Neural cell (in vitro differentiated cells): ENCODE data around the gene FARP2.

ENCODE experiments used
- CTCF ChIP-seq: fragments of 450-650 bp; IDR thresholded peaks from 2 replicates; pipeline ENCODE4 v1.5.1; 2014; ENCODE audit warnings: antibody characterized with exemption, mild to moderate bottlenecking, moderate library complexity; ENCODE audit not compliant: poor library complexity, severe bottlenecking
- EP300 ChIP-seq: fragments of 450-650 bp; conservative IDR thresholded peaks from 2 replicates; pipeline ENCODE4 v1.6.1; 2014; ENCODE audit warnings: antibody characterized with exemption, mild to moderate bottlenecking, moderate library complexity; ENCODE audit not compliant: poor library complexity, severe bottlenecking
- EZH2 ChIP-seq: fragments of 200-600, 300-800 bp; shearing (Covaris generic), sonication (generic); IDR thresholded peaks from 2 replicates; pipeline ENCODE4 v1.6.1; 2014; ENCODE audit warnings: antibody characterized with exemption, low read length, borderline replicate concordance, mild to moderate bottlenecking; ENCODE audit not compliant: insufficient read depth, poor library complexity, severe bottlenecking
- MXI1 ChIP-seq: fragments of 450-650 bp; conservative IDR thresholded peaks from 2 replicates; pipeline ENCODE4 v1.6.1; 2014; ENCODE audit warnings: antibody characterized with exemption, mild to moderate bottlenecking; ENCODE audit not compliant: poor library complexity, severe bottlenecking
- POLR2AphosphoS5 ChIP-seq: IDR thresholded peaks from 2 replicates; pipeline ENCODE4 v1.6.1; 2012
- RAD21 ChIP-seq: fragments of 450-650 bp; conservative IDR thresholded peaks from 2 replicates; pipeline ENCODE4 v1.6.1; 2014; ENCODE audit warnings: antibody characterized with exemption, mild to moderate bottlenecking, moderate library complexity
- SMC3 ChIP-seq: fragments of 450-650 bp; conservative IDR thresholded peaks from 2 replicates; pipeline ENCODE4 v1.6.1; 2014; ENCODE audit warnings: antibody characterized with exemption, mild to moderate bottlenecking, moderate library complexity; ENCODE audit not compliant: poor library complexity
- TF ChIP-seq, protein P1 (sequence below): IDR thresholded peaks from 2 replicates; pipeline ENCODE4 v1.6.1; 2012; ENCODE audit warnings: borderline replicate concordance

- TF ChIP-seq EP300: no peak
- TF ChIP-seq CTCF: no peak
- TF ChIP-seq SMC3: no peak
- TF ChIP-seq, protein P1, sequence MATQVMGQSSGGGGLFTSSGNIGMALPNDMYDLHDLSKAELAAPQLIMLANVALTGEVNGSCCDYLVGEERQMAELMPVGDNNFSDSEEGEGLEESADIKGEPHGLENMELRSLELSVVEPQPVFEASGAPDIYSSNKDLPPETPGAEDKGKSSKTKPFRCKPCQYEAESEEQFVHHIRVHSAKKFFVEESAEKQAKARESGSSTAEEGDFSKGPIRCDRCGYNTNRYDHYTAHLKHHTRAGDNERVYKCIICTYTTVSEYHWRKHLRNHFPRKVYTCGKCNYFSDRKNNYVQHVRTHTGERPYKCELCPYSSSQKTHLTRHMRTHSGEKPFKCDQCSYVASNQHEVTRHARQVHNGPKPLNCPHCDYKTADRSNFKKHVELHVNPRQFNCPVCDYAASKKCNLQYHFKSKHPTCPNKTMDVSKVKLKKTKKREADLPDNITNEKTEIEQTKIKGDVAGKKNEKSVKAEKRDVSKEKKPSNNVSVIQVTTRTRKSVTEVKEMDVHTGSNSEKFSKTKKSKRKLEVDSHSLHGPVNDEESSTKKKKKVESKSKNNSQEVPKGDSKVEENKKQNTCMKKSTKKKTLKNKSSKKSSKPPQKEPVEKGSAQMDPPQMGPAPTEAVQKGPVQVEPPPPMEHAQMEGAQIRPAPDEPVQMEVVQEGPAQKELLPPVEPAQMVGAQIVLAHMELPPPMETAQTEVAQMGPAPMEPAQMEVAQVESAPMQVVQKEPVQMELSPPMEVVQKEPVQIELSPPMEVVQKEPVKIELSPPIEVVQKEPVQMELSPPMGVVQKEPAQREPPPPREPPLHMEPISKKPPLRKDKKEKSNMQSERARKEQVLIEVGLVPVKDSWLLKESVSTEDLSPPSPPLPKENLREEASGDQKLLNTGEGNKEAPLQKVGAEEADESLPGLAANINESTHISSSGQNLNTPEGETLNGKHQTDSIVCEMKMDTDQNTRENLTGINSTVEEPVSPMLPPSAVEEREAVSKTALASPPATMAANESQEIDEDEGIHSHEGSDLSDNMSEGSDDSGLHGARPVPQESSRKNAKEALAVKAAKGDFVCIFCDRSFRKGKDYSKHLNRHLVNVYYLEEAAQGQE: no peak
- TF ChIP-seq EZH2: no peak
- no peak for TF ChIP-seq MXI1
- no peak for TF ChIP-seq RAD21
- TF ChIP-seq POLR2AphosphoS5: no peak
These were observed 32.3 kb upstream of the FARP2 start for GRCh38 chr2:241323778-241324177.
